B cell (primary cell): ENCODE results near the gene FXR2. TPM values are rescaled to one million over a fixed set of nuclear protein-coding genes. Genes with fewer than 3 reads are reported as not detected.
A peak's percentile ranks its signal among the peaks of the same experiment; 100 is the strongest.

Experiments
- ATAC-seq: fragments of 200-7000 bp; cut with Tn5 transposase; one replicate; pipeline ENCODE4 v1.10.0; 2021; ENCODE audit warnings: low read depth, mild to moderate bottlenecking, moderate number of reproducible peaks, moderate library complexity
- CTCF ChIA-PET: fragments of 350-600 bp; sonication (Branson Sonifier 250); formaldehyde crosslinking; loops from one replicate; lab custom pipeline; 2021; ENCODE audit warnings: antibody characterized with exemption, inconsistent platforms; lab: Charles Lee
- POLR2A ChIA-PET: fragments of 350-600 bp; sonication (Branson Sonifier 250); formaldehyde crosslinking; loops from one replicate; lab custom pipeline; 2021; ENCODE audit warnings: antibody characterized with exemption; lab: Charles Lee
- DNase-seq: peaks from one replicate; pipeline ENCODE4 v3.0.0; 2013
- H2AFZ ChIP-seq: 2 replicates; pipeline ENCODE4 v1.6.1; 2012; ENCODE audit warnings: mild to moderate bottlenecking, low read depth, low read length; ENCODE audit not compliant: insufficient read depth, poor library complexity, severe bottlenecking
- H3K27ac ChIP-seq, 2 donors: 1 replicate in 1 of 2; 2 replicates in 1 of 2; pipeline ENCODE4 v1.5.1; 2012 to 2013; ENCODE audit warnings: low read length in 2 of 2, mild to moderate bottlenecking in 2 of 2, moderate library complexity in 1 of 2
- H3K27me3 ChIP-seq, 4 experiments: fragments of 200-600 bp in 1 of 4; sonication (generic) in 1 of 4; replicated peaks in 1 of 4; 1 replicate in 2 of 4; 2 replicates in 2 of 4; pipeline versions ENCODE4 v1.6.1 to v1.7.0; 2013 to 2016; ENCODE audit warnings: low read length in 3 of 4, mild to moderate bottlenecking in 2 of 4, mixed read lengths in 1 of 4, moderate library complexity in 1 of 4; ENCODE audit not compliant: insufficient read depth in 4 of 4, control insufficient read depth in 3 of 4; ENCODE audit errors: control extremely low read depth in 1 of 4
- H3K36me3 ChIP-seq, 2 experiments: replicated peaks in 1 of 2; 1 replicate in 1 of 2; 2 replicates in 1 of 2; pipeline versions ENCODE4 v1.6.1 to v1.7.1; 2013; ENCODE audit warnings: low read length in 1 of 2; ENCODE audit not compliant: insufficient read depth in 2 of 2, control insufficient read depth in 1 of 2; ENCODE audit errors: control extremely low read depth in 1 of 2, extremely low read depth in 1 of 2
- H3K4me1 ChIP-seq, 2 donors: fragments of 200-600 bp in 1 of 2; sonication (generic) in 1 of 2; 1 replicate in 1 of 2; 2 replicates in 1 of 2; pipeline versions ENCODE4 v1.5.1 to v1.6.1; 2013 to 2017; ENCODE audit warnings: low read length in 2 of 2; ENCODE audit not compliant: control insufficient read depth in 2 of 2, insufficient read depth in 2 of 2
- H3K4me2 ChIP-seq: replicated peaks from 2 replicates; pipeline ENCODE3; 2012; ENCODE audit warnings: mild to moderate bottlenecking, low read depth, low read length; ENCODE audit not compliant: poor library complexity, severe bottlenecking
- H3K4me3 ChIP-seq, 5 experiments: fragments of 200-600 bp in 1 of 5; sonication (generic) in 1 of 5; 1 replicate in 3 of 5; 2 replicates in 2 of 5; pipeline versions ENCODE4 v1.5.1 to v1.7.0; 2011 to 2016; ENCODE audit warnings: low read length in 4 of 5, mild to moderate bottlenecking in 4 of 5, low read depth in 2 of 5, control low read depth in 1 of 5, moderate library complexity in 1 of 5; ENCODE audit not compliant: insufficient read depth in 1 of 5; ENCODE audit errors: control extremely low read depth in 1 of 5, extremely low read depth in 1 of 5
- H3K79me2 ChIP-seq: fragments of 200-600 bp; sonication (generic); one replicate; pipeline ENCODE4 v1.6.0; 2016; ENCODE audit warnings: low read length; ENCODE audit not compliant: control insufficient read depth, insufficient read depth
- H3K9ac ChIP-seq: fragments of 200-600 bp; sonication (generic); 2 replicates; pipeline ENCODE4 v1.6.1; 2017; ENCODE audit warnings: mild to moderate bottlenecking, low read length, moderate library complexity
- H3K9me3 ChIP-seq, 3 donors: one replicate each; pipeline versions ENCODE4 v1.6.1 to v1.7.1; 2013; ENCODE audit warnings: low read length in 2 of 3; ENCODE audit not compliant: control insufficient read depth in 2 of 3, insufficient read depth in 1 of 3; ENCODE audit errors: control extremely low read depth in 1 of 3
- H4K20me1 ChIP-seq: 2 replicates; pipeline ENCODE4 v1.6.0; 2012; ENCODE audit warnings: mild to moderate bottlenecking, low read length; ENCODE audit not compliant: insufficient read depth, control insufficient read depth, poor library complexity, severe bottlenecking
- H3K27ac Mint-ChIP-seq: one replicate; pipeline ENCODE4 v1.8.0; 2021; ENCODE audit warnings: mixed read lengths
- H3K27me3 Mint-ChIP-seq: one replicate; pipeline ENCODE4 v1.8.0; 2021; ENCODE audit warnings: mixed read lengths
- H3K4me1 Mint-ChIP-seq: one replicate; pipeline ENCODE4 v1.8.0; 2021; ENCODE audit warnings: mixed read lengths
- H3K4me3 Mint-ChIP-seq: one replicate; pipeline ENCODE4 v1.8.0; 2021; ENCODE audit warnings: mixed read lengths
- H3K9me3 Mint-ChIP-seq: one replicate; pipeline ENCODE4 v1.8.0; 2022; ENCODE audit warnings: mixed read lengths; ENCODE audit not compliant: insufficient read depth
- EZH2 ChIP-seq: IDR thresholded peaks from 2 replicates; pipeline ENCODE4 v1.6.1; 2012; ENCODE audit warnings: borderline replicate concordance, low read depth, mild to moderate bottlenecking, moderate library complexity, low read length; ENCODE audit not compliant: insufficient read depth, poor library complexity, severe bottlenecking
- WGBS: methylation state at CpG from one replicate; pipeline ENCODE4 v1.1.5; 2013; ENCODE audit warnings: missing lambda C conversion rate; ENCODE audit not compliant: insufficient coverage; 5-methylcytosine and 5-hydroxymethylcytosine counted together
- intact Hi-C: fragments of 100-400 bp; cut with micrococcal nuclease; formaldehyde crosslinking; loops from one replicate; pipeline ENCODE4 v1.10.0; 2022
- polyA plus RNA-seq: library from polyadenylated mRNA; depleted of rRNA; stranded (reverse); fragments of >200 nt; gene quantifications from 2 replicates; pipeline ENCODE4 v1.2.3, GENCODE V29; 2012
- total RNA-seq, 2 donors: library from RNA; stranded (reverse); fragments of 120-200 nt in 1 of 2; gene quantifications; 1 replicate in 1 of 2; 2 replicates in 1 of 2; pipeline versions ENCODE4 v1.2.3 to v1.2.4, GENCODE V29; 2013 to 2022
- TF ChIP-seq, protein P1 (sequence below): fragments of 200-600 bp; IDR thresholded peaks from one replicate; pipeline ENCODE4 v1.8.0; 2022; ENCODE audit warnings: antibody characterized with exemption, mild to moderate bottlenecking

FXR2 gene
- total and polyA plus RNA-seq, 2 donors (not counting 1 experiment from before 2014, with no cell fraction given), result 37.2 to 45.8 TPM

DNA sequence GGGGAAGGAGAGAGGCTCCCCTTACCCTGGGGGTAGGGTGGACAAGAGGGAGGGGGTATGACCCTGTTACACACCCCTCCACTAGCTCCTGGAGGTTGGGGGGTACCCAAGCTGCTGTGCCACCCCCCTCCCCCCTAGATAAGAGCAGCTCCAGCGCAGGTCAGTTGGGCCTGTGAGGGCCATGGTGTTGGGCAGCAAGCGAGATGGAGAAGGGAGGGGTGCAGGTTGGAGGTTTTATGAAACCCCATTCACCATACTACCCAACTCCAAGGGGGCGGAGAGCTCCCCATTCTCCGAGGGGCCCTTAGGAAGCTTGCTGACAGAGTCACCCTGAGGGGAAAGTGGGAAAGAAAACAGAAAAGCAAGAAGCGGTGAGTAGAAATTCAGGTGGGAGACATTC is 23.1 kb downstream of the FXR2 start:
- TF ChIP-seq, protein P1, sequence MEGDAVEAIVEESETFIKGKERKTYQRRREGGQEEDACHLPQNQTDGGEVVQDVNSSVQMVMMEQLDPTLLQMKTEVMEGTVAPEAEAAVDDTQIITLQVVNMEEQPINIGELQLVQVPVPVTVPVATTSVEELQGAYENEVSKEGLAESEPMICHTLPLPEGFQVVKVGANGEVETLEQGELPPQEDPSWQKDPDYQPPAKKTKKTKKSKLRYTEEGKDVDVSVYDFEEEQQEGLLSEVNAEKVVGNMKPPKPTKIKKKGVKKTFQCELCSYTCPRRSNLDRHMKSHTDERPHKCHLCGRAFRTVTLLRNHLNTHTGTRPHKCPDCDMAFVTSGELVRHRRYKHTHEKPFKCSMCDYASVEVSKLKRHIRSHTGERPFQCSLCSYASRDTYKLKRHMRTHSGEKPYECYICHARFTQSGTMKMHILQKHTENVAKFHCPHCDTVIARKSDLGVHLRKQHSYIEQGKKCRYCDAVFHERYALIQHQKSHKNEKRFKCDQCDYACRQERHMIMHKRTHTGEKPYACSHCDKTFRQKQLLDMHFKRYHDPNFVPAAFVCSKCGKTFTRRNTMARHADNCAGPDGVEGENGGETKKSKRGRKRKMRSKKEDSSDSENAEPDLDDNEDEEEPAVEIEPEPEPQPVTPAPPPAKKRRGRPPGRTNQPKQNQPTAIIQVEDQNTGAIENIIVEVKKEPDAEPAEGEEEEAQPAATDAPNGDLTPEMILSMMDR, result no peak
- no peak for TF ChIP-seq EZH2

DNA sequence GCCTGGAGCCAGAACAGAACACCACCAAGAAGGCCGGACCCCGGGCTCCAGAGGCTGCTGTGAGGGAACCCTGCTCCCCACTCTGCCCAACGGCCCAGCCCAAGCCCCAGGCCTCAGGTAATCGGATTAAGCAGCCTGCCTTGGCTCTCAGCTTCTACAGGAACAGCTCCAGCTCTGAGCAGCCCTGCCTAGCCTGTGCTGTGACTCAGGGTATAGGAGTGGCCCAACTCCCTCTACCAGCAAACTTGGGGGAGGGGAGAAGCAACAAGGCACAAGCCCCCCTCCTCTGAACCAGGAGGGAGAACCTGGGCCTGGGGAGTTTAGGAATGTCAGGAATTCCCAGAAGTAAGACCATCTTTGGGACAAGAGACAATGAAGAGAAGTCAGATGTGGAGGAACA is 24.0 kb downstream of the FXR2 start:
- H4K20me1 ChIP-seq, result no peaks in the 10 kb centered on the region
- no peak overlapping the region for H3K9ac ChIP-seq
- ChIA-PET CTCF (interaction anchor here (0.6 to 7.9 kb wide), 10 partner anchors 10 to 236 kb away, joined by 3 to 111 read pairs (median 10); partner anchors contain the start of genes CD68, FXR2, SENP3 and TMEM95), POLR2A (interaction anchor here (0.6 kb wide), 1 partner anchor 120 kb away, joined by 6 read pairs; no protein-coding TSS in a partner anchor)
- no peak overlapping the region for H2AFZ ChIP-seq
- no peak for DNase-seq
- H3K27ac ChIP-seq, result no peak overlapping the region
- Mint-ChIP-seq H3K9me3 (no peaks in the 10 kb centered on the region), H3K4me3 (no peak overlapping the region), H3K27me3 (no peaks in the 10 kb centered on the region), H3K27ac (no peak overlapping the region), H3K4me1 (peaks cover 3% of the 10 kb centered on the region)
- TF ChIP-seq, protein P1, result no peak
- TF ChIP-seq EZH2, result no peak
- H3K4me2 ChIP-seq, result no peak overlapping the region
- no peak overlapping the region for H3K4me3 ChIP-seq
- H3K36me3 ChIP-seq, result peaks cover 0 to 61% of the 10 kb centered on the region in 2 experiments
- H3K4me1 ChIP-seq, result peaks cover 0 to 8% of the 10 kb centered on the region in 2 donors
- 97% methylated on average over 4 of the region's 4 CpGs for WGBS
- no peaks in the 10 kb centered on the region for H3K27me3 ChIP-seq
- intact Hi-C loops, result no loop called here
- ATAC-seq, result no peak
- H3K79me2 ChIP-seq, result peaks cover 3% of the 10 kb centered on the region
- H3K9me3 ChIP-seq, result no peaks in the 10 kb centered on the region

More for the DNA sequence above, 23.1 kb downstream of the FXR2 start:
- H3K4me2 ChIP-seq, result no peak overlapping the region
- DNase-seq, result peak; percentile 19
- H3K27me3 Mint-ChIP-seq, result no peaks in the 10 kb centered on the region
- WGBS, result no CpG with 5 or more reads among the region's 5 CpGs
- no peak overlapping the region for H3K9ac ChIP-seq
- no peaks in the 10 kb centered on the region for H4K20me1 ChIP-seq
- no peak overlapping the region for H2AFZ ChIP-seq
- CTCF ChIA-PET, result interaction anchor here (0.8 to 1.5 kb wide), 4 partner anchors 8 to 96 kb away, joined by 3 to 7 read pairs (median 3); partner anchors contain the start of genes MPDU1 and TP53
- no peaks in the 10 kb centered on the region for H3K9me3 Mint-ChIP-seq
- ATAC-seq, result no peak
- no peak overlapping the region for H3K4me3 Mint-ChIP-seq
- H3K4me3 ChIP-seq, result no peak overlapping the region
- H3K27ac ChIP-seq, result no peak overlapping the region
- intact Hi-C loops, result no loop called here
- peaks cover 2% of the 10 kb centered on the region for H3K4me1 Mint-ChIP-seq
- no peak overlapping the region for H3K27ac Mint-ChIP-seq
- peaks cover 0 to 67% of the 10 kb centered on the region in 2 experiments for H3K36me3 ChIP-seq
- no peaks in the 10 kb centered on the region for H3K27me3 ChIP-seq
- H3K9me3 ChIP-seq, result no peaks in the 10 kb centered on the region
- POLR2A ChIA-PET, result no interaction called here
- H3K79me2 ChIP-seq, result no peaks in the 10 kb centered on the region
- H3K4me1 ChIP-seq, result peaks cover 0 to 7% of the 10 kb centered on the region in 2 donors
